Lung (tissue), 12 donors: ENCODE results near the gene MOGAT1. TPM values are rescaled to one million over a fixed set of nuclear protein-coding genes. Genes with fewer than 3 reads are reported as not detected.

ENCODE experiments used
- ATAC-seq: fragments of 200-7000 bp; cut with Tn5 transposase; one replicate; pipeline ENCODE4 v1.9.1; 2020; ENCODE audit warnings: moderate number of reproducible peaks; ENCODE audit not compliant: insufficient read depth, low FRiP score
- DNase-seq, 3 donors: peaks; one replicate each; pipeline ENCODE4 v3.0.0-alpha.2; 2013 to 2017
- H3K27ac ChIP-seq, 2 donors: one replicate each; pipeline ENCODE4 v1.5.1; 2013; ENCODE audit warnings: mild to moderate bottlenecking in 2 of 2, moderate library complexity in 2 of 2, control low read depth in 1 of 2, inconsistent platforms in 1 of 2, low read depth in 1 of 2, low read length in 1 of 2
- H3K27me3 ChIP-seq, 3 donors: one replicate each; pipeline ENCODE4 v1.5.1; 2013; ENCODE audit warnings: low read length in 2 of 3; ENCODE audit not compliant: control insufficient read depth in 3 of 3, insufficient read depth in 3 of 3
- H3K36me3 ChIP-seq, 4 donors: one replicate each; pipeline ENCODE4 v1.5.1; 2013; ENCODE audit warnings: low read length in 4 of 4, mild to moderate bottlenecking in 1 of 4, moderate library complexity in 1 of 4; ENCODE audit not compliant: control insufficient read depth in 4 of 4, insufficient read depth in 4 of 4
- H3K4me1 ChIP-seq, 5 donors: one replicate each; pipeline ENCODE4 v1.5.1; 2013; ENCODE audit warnings: low read length in 5 of 5, mild to moderate bottlenecking in 2 of 5, moderate library complexity in 1 of 5; ENCODE audit not compliant: control insufficient read depth in 5 of 5, insufficient read depth in 5 of 5
- H3K4me3 ChIP-seq: one replicate; pipeline ENCODE4 v1.5.1; 2013; ENCODE audit warnings: mild to moderate bottlenecking, control low read depth, moderate library complexity
- H3K9ac ChIP-seq, 2 donors: one replicate each; pipeline ENCODE4 v1.5.1; 2013; ENCODE audit warnings: low read length in 2 of 2, control low read depth in 1 of 2; ENCODE audit not compliant: insufficient read depth in 1 of 2
- H3K9me3 ChIP-seq, 4 donors: one replicate each; pipeline ENCODE4 v1.5.1; 2013; ENCODE audit warnings: low read length in 3 of 4, mild to moderate bottlenecking in 1 of 4, moderate library complexity in 1 of 4; ENCODE audit not compliant: control insufficient read depth in 4 of 4, insufficient read depth in 3 of 4
- CTCF ChIP-seq: IDR thresholded peaks from 2 replicates; pipeline ENCODE4 v1.5.1; 2012; ENCODE audit warnings: mild to moderate bottlenecking; ENCODE audit errors: control extremely low read depth, extremely low read depth
- WGBS, 2 donors: extraction: QIAGEN DNeasy Blood & Tissue Kit; methylation state at CpG; one replicate each; pipeline ENCODE4 v1.1.7; 2013; 5-methylcytosine and 5-hydroxymethylcytosine counted together
- polyA plus RNA-seq, 2 donors: library from polyadenylated mRNA; stranded (reverse); fragments of 200-250 nt; gene quantifications; one replicate each; pipeline ENCODE4 v1.2.1, GENCODE V29; 2013
- total RNA-seq, 2 donors: library from RNA; depleted of rRNA in 1 of 2; stranded (reverse); fragments of >200 nt in 1 of 2; gene quantifications; one replicate each; pipeline ENCODE4 v1.2.1, GENCODE V29; 2014 to 2021
- donor health status: control.
- donor health status: control.
- donor health status: Bipolar disorder and iron deficiency.
- donor health status: healthy.
- donor health status: DM: yes; HTN: yes; CAD: no.

Gene MOGAT1
- total and polyA plus RNA-seq, 4 donors = 0.08 to 1.7 (median 0.18) TPM; not detected in 1

GRCh38 chr2:222738809-222739208 is 67.4 kb downstream of the MOGAT1 start:
- WGBS, 2 donors = 46 to 56% methylated on average over 3 of the region's 3 CpGs
- Histone ChIP-seq H3K27ac (no peak overlapping the region), H3K36me3 (no peaks in the 10 kb centered on the region), H3K4me3 (no peak overlapping the region), H3K9ac (no peak overlapping the region), H3K27me3 (no peaks in the 10 kb centered on the region), H3K4me1 (peaks cover 2 to 26% (median 13%) of the 10 kb centered on the region in 5 donors), H3K9me3 (no peaks in the 10 kb centered on the region)
- TF ChIP-seq CTCF = no peak
- DNase-seq (no peak), ATAC-seq (no peak)

DNA sequence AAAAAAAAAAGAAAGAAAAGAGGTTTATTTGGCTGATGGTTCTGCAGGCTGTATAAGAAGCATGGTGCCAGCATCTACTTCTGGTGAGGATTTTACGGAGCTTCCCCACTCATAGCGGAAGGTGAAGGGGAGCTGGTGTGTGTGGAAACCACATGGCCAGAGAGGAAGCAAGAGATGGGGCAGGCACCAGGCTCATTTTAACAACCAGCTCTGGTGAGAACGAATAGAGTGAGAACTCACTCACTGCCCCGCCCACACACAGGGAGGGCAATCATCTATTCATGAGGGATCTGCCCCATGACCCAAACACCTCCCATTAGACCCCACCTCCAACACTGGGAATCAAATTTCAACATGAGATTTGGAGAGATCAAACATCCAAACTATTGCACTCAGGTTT is 68.5 kb downstream of the MOGAT1 start:
- Histone ChIP-seq H3K27ac (no peak overlapping the region), H3K27me3 (no peaks in the 10 kb centered on the region), H3K36me3 (no peaks in the 10 kb centered on the region), H3K9me3 (no peaks in the 10 kb centered on the region), H3K9ac (no peak overlapping the region), H3K4me3 (no peak overlapping the region), H3K4me1 (peaks cover 2 to 19% (median 5%) of the 10 kb centered on the region in 5 donors)
- TF ChIP-seq CTCF = no peak
- DNase-seq = no peak
- WGBS, 2 donors = 84 to 92% methylated on average over 4 of the region's 4 CpGs
- ATAC-seq = no peak

DNA sequence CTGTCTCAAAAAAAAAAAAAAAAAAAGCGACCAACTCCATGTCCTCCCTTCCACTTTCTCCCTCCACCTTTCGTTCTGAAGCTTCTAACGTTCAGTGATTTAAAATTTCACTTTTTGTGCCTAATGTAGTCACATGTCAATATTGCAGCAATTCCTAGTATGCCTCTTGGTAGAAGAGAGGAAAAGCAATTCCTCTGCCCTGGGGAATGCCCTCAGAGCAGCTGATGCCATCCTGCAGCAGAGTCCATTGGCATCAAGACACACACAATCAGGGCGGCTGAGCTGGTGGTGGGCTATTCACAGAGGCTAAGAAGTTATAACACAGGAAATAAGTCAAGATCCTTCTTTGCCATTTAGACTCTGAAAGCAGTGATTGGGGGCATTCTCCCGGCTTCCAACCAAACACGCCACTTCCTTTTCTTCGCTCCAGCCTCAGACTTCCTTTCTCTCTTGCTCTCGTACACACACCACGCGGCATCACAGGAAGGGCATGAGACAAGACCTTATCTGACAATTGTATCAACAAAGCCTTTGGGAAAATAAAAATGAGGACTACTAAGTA is 71.9 kb downstream of the MOGAT1 start:
- no peaks in the 10 kb centered on the region for H3K27me3 ChIP-seq
- 20 to 36% methylated on average over 10 of the region's 10 CpGs for WGBS, 2 donors
- peak; percentile 56 for ATAC-seq
- no peak for TF ChIP-seq CTCF
- H3K9me3 ChIP-seq = no peaks in the 10 kb centered on the region
- H3K36me3 ChIP-seq = no peaks in the 10 kb centered on the region
- DNase-seq = peak in 2 of 3 donors; percentile 36 to 78
- no peak overlapping the region for H3K4me3 ChIP-seq
- H3K27ac ChIP-seq = peak overlapping the region in 1 of 2 donors; percentile 90
- H3K9ac ChIP-seq = no peak overlapping the region
- peaks cover 5 to 16% (median 9%) of the 10 kb centered on the region in 5 donors for H3K4me1 ChIP-seq
